Fibroblast of skin of right quadriceps (primary cell): ENCODE data around the gene KCND3.
A peak's percentile ranks its signal among the peaks of the same experiment; 100 is the strongest.

Experiments used
- DNase-seq: peaks from one replicate; pipeline ENCODE4 v3.0.0-alpha.2; 2013

KCND3 gene

DNA sequence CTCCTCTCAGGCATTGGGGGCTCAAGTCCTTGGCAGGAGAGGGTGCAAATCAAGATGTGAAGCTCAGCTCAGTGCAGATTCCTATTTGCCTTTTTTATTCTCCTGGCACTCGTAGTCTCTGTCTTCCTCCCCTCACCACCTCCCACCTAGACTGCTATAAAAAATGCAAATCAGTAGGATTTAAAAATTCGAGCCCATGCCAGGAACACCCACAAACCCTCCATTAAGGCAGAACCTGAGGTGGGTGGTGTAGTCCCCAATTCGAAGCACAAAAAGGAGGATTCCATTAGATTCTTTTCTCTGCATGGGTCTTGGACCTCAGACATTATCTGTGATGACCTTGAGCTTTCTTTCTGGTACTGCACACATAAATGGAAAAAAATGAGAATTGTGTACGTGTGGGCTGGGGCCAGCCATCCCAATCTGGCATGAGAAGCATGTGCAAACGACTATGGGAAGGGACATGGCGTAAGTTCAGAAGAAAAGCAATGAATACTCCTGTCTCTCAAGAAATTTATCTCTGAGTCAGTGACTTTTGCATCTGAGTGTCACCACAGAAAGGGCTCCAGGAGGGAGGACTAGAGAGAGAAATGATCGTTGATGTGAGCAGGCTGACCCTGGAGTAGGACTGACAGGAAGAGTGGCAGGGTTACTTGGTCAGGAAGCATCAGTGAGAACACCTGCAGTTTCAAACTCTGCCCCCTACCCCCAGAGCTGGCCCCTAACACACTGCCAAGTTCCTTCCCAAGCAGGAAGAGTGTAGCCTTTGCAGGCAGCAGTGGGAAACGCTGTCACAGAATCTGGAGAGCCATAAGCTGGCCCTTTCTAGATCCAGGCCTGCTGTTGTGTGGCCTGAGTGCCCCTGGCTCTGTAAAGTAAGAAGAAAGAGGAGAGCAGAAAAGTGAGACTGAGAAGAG lies 252.0 kb downstream of the KCND3 start:
- no peak for DNase-seq

GRCh38 chr1:111736548-111737215 lies 252.8 kb downstream of the KCND3 start:
- peak; percentile 48 for DNase-seq

DNA sequence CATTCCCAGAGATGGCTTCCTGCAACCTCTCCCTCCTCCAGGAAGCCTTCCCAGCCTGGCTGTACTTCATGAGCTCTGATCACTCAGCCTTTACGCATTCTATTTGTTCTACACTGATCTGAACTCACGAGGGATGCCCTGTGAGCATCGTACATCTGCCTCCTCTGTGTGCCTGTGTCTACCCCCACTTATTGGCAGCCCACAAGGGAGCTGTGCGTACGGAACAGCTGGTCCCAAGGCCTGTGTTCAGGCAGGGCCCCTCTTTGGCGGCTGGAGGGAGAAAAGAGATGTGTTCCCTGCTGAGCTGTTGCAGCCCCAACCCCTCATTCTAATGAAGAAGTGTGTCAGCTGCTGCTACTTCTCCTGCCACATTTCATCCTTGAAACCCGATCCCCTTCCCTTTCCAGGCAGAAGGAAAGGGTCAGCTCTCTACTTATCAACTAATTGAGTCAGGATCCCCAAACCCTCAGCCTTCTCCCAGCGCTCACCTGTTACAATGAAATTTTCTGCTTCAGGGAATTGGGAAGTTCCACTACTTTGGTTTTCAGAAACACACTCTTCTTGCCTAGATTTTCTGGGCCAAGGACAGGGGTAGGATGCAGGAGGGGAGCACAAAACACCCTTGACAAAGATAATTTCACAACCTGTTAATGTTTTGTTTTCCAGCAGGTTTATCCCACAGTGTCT lies 253.5 kb downstream of the KCND3 start:
- no peak for DNase-seq

GRCh38 chr1:111735321-111735720 lies 254.1 kb downstream of the KCND3 start:
- no peak for DNase-seq

DNA sequence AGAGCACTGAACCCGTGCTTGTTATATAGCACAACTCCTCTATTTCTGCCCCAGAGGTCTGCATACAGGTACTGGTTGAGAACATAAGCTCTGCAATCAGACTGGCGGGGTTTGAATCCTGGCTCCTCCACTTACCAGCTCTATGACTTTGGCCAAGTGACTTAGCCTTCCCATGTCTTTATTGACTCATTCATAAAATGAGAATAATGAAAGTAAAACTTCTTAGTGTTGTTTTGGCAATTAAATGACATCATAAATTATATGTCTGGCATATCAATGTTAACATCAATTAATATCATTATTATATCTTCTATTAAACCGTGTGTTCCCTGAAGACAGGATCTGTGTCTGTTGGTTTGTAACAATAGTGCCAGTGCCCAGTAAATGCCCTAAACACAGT lies 254.6 kb downstream of the KCND3 start:
- no peak for DNase-seq

- no peak for DNase-seq
These were observed 255.0 kb downstream of the KCND3 start for GRCh38 chr1:111734426-111734825.

DNA sequence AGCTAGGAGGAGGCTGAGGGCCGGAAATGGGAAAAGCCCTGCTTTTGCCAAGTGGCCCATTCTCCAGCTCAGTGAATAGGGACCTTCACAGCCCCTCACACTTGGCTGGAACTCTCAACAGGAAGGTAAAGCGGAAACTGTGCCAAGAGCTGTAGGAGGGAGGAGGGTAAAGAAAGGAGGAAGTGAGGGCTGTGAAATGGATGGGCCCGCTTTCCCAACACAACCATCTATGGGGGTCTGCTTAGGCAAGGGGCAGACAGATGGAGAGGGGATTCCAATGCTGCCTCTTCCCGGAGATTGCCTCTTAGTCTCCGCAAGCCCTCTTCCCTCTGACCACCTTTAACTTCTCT lies 255.5 kb downstream of the KCND3 start:
- no peak for DNase-seq

DNA sequence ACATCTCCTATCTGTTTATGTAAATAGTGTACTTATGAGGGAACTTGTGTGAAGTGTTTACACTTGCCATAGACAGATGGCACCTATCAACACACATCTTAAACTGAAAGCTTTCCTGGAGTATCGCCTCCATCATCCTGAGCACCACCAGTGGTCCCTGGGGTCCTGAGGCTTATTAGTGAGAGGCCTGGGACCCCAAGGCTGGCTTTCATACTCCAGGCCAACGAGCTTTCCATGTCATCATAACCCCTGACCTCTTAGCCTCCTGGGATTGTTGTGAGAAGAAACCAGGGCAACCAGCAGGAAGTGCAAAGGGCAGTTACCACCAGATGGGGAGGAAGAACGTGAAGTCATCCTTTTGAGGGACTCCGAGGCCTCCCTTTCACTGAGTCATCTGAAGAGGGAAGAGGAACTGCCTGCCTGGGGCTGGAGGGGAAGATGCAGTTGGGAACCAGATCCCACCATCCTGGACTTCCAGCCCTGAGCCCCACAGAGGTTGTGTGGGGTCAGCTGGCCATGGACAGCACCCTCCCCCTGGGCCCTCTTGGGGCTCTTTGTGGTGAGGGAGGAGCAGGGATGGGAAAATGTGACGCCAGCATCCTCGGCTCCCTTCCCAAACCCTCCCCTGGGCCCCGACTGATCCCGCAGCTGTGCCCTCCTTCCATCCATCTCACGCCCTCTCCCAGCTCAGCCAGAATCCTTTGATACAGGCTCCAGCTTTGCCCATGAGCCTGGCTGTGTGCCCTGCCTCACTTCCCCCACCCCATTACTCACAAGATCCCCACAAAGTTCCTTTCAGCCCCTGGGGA lies 256.1 kb downstream of the KCND3 start:
- peak; percentile 77 for DNase-seq

GRCh38 chr1:111732718-111733117 lies 256.8 kb downstream of the KCND3 start:
- no peak for DNase-seq

GRCh38 chr1:111731956-111732355 lies 257.5 kb downstream of the KCND3 start:
- DNase-seq = no peak

GRCh38 chr1:111730706-111731105 lies 258.8 kb downstream of the KCND3 start:
- no peak for DNase-seq

- DNase-seq = no peak
These were observed 259.4 kb downstream of the KCND3 start for GRCh38 chr1:111729946-111730681.

DNA sequence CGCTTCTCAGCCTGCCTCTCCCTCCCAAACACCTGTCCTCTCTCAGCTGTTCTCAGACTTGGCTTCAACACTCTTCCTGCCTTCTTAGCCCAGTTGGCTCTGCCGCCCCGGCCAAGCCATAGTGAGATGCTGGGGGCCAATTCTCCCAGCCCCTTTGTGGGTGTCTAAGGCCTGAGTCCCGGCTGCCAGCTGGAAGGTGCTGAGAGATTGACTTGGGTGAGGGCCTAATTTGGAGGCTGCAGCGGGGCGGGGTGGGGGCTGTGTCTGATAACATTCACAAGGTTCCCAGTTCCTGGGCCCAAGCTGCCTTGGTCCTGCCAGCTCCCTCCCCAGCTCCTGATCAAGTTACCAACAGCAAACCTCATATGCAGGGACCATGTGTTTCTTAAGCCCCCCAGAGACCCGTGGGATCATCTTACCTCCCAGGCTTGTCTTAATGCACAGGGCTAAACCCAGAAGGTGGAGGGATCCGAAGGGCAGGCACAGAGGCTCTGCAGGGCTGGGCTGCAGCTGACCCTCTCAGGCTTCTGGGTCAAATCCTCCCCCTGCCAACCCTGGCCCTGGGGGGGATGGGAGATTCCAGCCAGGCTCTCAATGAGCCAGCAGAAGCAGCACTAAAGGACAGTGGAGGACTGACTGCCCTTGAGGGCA lies 260.1 kb downstream of the KCND3 start:
- DNase-seq = no peak

DNA sequence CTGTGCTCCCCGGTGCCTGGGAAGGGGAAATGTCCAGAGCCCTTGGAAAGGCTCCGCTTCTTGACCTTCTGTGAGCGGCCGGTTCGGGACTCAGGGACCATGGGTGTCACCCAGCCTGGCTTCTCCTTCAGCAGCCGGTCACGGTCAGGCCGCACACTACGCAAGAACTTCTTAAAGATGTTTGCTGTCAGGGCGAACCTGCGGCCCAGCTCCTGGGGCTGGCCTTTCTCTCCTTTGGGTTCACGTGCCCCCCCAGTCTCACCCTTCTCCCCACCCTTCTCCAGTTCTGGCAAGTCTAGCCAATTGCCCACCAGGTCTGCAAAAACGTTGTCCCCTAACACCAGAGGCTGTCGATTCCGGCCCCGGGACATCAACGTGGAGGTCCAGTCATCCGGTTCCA lies 262.4 kb downstream of the KCND3 start:
- no peak for DNase-seq

DNA sequence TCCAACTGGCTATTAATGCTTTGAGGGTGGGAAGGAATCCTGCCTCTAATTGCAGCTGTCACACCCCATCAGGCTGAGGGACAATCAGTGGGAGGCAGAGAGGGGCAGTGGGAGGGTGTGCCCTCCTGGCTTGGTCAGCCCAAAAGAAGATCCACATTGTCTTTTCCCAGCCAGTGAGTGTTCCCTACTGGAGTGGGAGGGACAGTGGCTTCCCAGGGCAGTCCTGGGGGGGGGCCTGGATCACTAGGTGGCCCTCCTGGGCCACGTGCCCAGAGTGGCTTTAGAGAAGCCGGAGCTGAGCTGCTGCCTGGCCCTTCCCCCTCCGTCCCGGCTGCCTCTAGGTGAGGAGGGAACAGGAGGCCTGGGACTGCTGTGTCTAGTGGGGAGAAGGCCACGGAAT lies 264.3 kb downstream of the KCND3 start:
- no peak for DNase-seq

- no peak for DNase-seq
These were observed 265.6 kb downstream of the KCND3 start for GRCh38 chr1:111723871-111724270.

DNA sequence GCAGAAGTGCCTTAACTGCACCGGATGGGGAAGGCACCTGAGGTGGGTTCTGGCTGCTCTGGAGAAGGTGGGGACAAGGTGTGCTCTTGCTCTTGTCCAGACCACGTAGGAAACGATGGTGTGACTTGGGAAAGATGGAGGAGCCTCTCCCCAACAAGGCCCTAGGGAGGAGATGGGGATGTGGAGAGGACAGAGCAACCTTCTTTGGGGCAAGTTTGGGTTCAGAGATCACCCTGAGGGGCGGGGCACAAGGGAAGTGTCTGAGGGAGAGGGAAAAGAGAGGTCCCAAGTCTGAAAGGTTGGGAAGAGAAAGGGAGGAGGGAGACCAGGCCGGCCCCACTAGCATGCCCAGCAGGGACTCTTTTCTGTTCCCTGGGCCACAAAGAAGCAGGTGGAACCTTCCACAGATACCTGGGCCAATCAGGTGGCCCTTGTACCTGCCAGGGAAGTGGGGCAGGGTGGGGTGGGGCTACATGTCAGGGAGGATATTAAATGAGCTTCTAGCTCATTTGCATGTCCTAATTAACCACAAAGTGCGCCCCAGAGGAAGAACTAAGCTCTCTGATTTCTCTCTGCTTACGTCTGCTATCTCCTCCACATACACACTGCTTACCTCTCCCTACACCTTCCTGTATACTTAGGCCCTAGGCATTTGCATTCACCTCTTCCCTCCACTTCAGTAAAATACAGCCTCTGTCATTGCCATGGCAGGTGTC lies 266.2 kb downstream of the KCND3 start:
- no peak for DNase-seq

GRCh38 chr1:111720977-111721786 lies 268.3 kb downstream of the KCND3 start:
- DNase-seq = no peak
